Activated CD4-positive, alpha-beta T cell treated with anti-CD3 and anti-CD28 coated beads for 1 hour (primary cell): ENCODE data around the gene ZNF524.
"Not testable (repeated sequence)": the region's sequence is repeated elsewhere in the genome, so short reads cannot be mapped to it uniquely, and the experiment has no call there.

Experiments used
- DNase-seq: peaks from one replicate; pipeline ENCODE4 v3.0.0-alpha.2; 2020

ZNF524 gene

GRCh38 chr19:55599842-55600661 lies at the start of gene ZNF524:
Gene ZNF524 (plus strand): TSS chr19:55600288. CDS start chr19:55602113, 1,825 bp downstream.
- DNase-seq = peak; percentile 75

GRCh38 chr19:55550321-55550650 lies 49.8 kb upstream of the ZNF524 start:
- DNase-seq = no peak

- DNase-seq = no peak
These were observed 47.9 kb upstream of the ZNF524 start for GRCh38 chr19:55552206-55552605.

GRCh38 chr19:55552620-55553019 lies 47.5 kb upstream of the ZNF524 start:
- DNase-seq = no peak

GRCh38 chr19:55553217-55554182 lies 46.6 kb upstream of the ZNF524 start:
- DNase-seq = no peak

- no peak for DNase-seq
These were observed 45.8 kb upstream of the ZNF524 start for GRCh38 chr19:55554302-55554701.

GRCh38 chr19:55554741-55555152 lies 45.3 kb upstream of the ZNF524 start:
- DNase-seq = no peak

GRCh38 chr19:55559684-55560083 lies 40.4 kb upstream of the ZNF524 start:
- no peak for DNase-seq

- no peak for DNase-seq
These were observed 36.8 kb upstream of the ZNF524 start for GRCh38 chr19:55563261-55563690.

GRCh38 chr19:55566823-55567222 lies 33.3 kb upstream of the ZNF524 start:
- no peak for DNase-seq

- DNase-seq = no peak
These were observed 32.3 kb upstream of the ZNF524 start for GRCh38 chr19:55567708-55568328.

- DNase-seq = not testable (repeated sequence)
These were observed 30.6 kb upstream of the ZNF524 start for GRCh38 chr19:55569477-55569876.

- DNase-seq = not testable (repeated sequence)
These were observed 26.2 kb upstream of the ZNF524 start for GRCh38 chr19:55573929-55574328.

- no peak for DNase-seq
These were observed 23.3 kb upstream of the ZNF524 start for GRCh38 chr19:55576746-55577145.

GRCh38 chr19:55578031-55578760 lies 21.9 kb upstream of the ZNF524 start:
- no peak for DNase-seq

- no peak for DNase-seq
These were observed 21.0 kb upstream of the ZNF524 start for GRCh38 chr19:55578761-55579747.

- no peak for DNase-seq
These were observed 20.1 kb upstream of the ZNF524 start for GRCh38 chr19:55579766-55580621.

GRCh38 chr19:55580628-55581144 lies 19.4 kb upstream of the ZNF524 start, which contains the start of gene ZNF579:
Gene ZNF579 (minus strand): TSS chr19:55580848. CDS start chr19:55579639, 1,209 bp downstream.
- DNase-seq = peak; percentile 50

- no peak for DNase-seq
These were observed 18.8 kb upstream of the ZNF524 start for GRCh38 chr19:55581145-55581822.
